ENCODE results near the gene ZNF142. TPM values are rescaled to one million over a fixed set of nuclear protein-coding genes. Genes with fewer than 3 reads are reported as not detected.

The ZNF142 gene
- total and polyA plus RNA-seq, 2 of the 8 experiments (the other 6 are each of a cell fraction or from before 2014, with no cell fraction given): 9.4 to 32.5 TPM

DNA sequence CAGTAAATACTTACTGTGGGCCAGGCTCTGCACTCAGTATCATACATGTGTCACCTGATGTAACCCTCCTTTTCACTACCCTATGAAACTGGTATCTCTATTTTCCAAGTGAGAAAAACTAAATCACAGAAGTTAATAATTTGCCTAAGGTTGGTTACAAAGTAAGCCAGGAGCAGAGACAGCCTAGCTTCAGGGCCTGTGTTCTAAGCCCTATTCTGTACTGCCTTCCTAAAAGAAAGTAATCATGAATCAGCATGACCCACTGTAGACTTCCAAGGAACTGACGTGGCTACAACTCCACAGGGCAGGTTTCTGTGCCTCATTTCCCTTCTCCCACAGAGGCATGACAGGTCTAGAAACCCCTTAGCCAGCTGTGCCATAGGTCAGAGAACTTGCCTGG is 14.3 kb downstream of the ZNF142 start:
- Histone ChIP-seq H2BK120ac (replicated peaks; ENCODE audit: low read depth, low read length) (no peak overlapping the region), H3K27ac (ENCODE audit: low read depth, low read length) (no peak overlapping the region), H3K4me3 (ENCODE audit: extremely low read depth in 1 of 4, insufficient read depth in 2 of 4, low read depth in 3 of 4, low read length in 4 of 4) (no peak overlapping the region), H3K14ac (ENCODE audit: insufficient read length) (no peak overlapping the region), H4K8ac (ENCODE audit: extremely low read depth, insufficient read depth, low read length) (no peak overlapping the region), H3K79me1 (ENCODE audit: low read depth, low read length) (no peaks in the 10 kb centered on the region), H3K18ac (ENCODE audit: extremely low read depth, low read length) (no peak overlapping the region), H2AK5ac (ENCODE audit: low read depth, low read length) (no peak overlapping the region), H2BK20ac (ENCODE audit: low read length) (no peak overlapping the region), H3K79me2 (ENCODE audit: control insufficient read depth in 1 of 2, insufficient read depth in 2 of 2, low read length in 2 of 2) (no peaks in the 10 kb centered on the region; a peak in 1 of 4 replicates), H2BK15ac (ENCODE audit: low read length) (no peak overlapping the region), H3K9me3 (ENCODE audit: insufficient read depth in 2 of 2, low read depth in 1 of 2, low read length in 1 of 2) (no peaks in the 10 kb centered on the region), H3K27me3 (replicated peaks in 1 of 4; ENCODE audit: control insufficient read depth in 3 of 4, extremely low read depth in 1 of 4, insufficient read depth in 3 of 4, low read length in 3 of 4) (no peaks in the 10 kb centered on the region), H4K20me1 (replicated peaks in 1 of 2; ENCODE audit: control insufficient read depth in 1 of 2, insufficient read depth in 2 of 2, low read length in 2 of 2) (peaks cover 2 to 13% of the 10 kb centered on the region in 2 experiments), H3K4me1 (replicated peaks in 1 of 4; ENCODE audit: control insufficient read depth in 3 of 4, insufficient read depth in 4 of 4, low read length in 3 of 4) (no peaks in the 10 kb centered on the region), H3K23me2 (ENCODE audit: low read depth, low read length) (no peaks in the 10 kb centered on the region), H3K4ac (replicated peaks; ENCODE audit: insufficient read length, low read depth, low read length) (no peak overlapping the region), H3K36me3 (ENCODE audit: control insufficient read depth in 2 of 4, insufficient read depth in 4 of 4, low read length in 3 of 4) (peaks cover 42 to 82% (median 71%) of the 10 kb centered on the region in 4 experiments), H4K5ac (ENCODE audit: insufficient read length, low read depth, low read length) (no peak overlapping the region), H2AFZ (ENCODE audit: low read length) (no peak overlapping the region), H3K56ac (replicated peaks; ENCODE audit: insufficient read length, low read depth, low read length) (no peak overlapping the region), H2BK12ac (ENCODE audit: low read depth, low read length) (no peak overlapping the region), H3K23ac (ENCODE audit: insufficient read length) (no peak overlapping the region), H4K91ac (replicated peaks; ENCODE audit: insufficient read length, low read length) (no peak overlapping the region), H2BK5ac (ENCODE audit: low read depth, low read length) (no peak overlapping the region), H3K4me2 (ENCODE audit: insufficient read depth in 1 of 2, low read depth in 2 of 2, low read length in 2 of 2) (no peak overlapping the region), H3K9ac (replicated peaks in 1 of 4; ENCODE audit: extremely low read depth in 1 of 4, low read depth in 3 of 4, low read length in 3 of 4) (no peak overlapping the region)
- FAIRE-seq (no peak), DNase-seq (ENCODE audit: low read depth in 1 of 2, low spot score in 2 of 2) (no peak)
- POLR2A ChIA-PET (ENCODE audit: partially characterized antibody): interaction anchor here (0.6 to 3.5 kb wide), 4 partner anchors 9 to 67 kb away, joined by 4 to 13 read pairs (median 8); partner anchors contain the start of genes BCS1L and ZNF142
- CTCF ChIA-PET (ENCODE audit: partially characterized antibody): interaction anchor here (1.3 to 6.0 kb wide), 5 partner anchors 14 to 68 kb away, joined by 4 to 48 read pairs (median 5); partner anchors contain the start of genes BCS1L and ZNF142
- WGBS, 2 experiments (ENCODE audit: extremely low coverage in 1 of 2, insufficient coverage in 1 of 2, insufficient read length in 1 of 2, insufficient replicate concordance in 2 of 2, low coverage in 1 of 2, low lambda C conversion rate in 2 of 2, missing lambda C conversion rate in 1 of 2): 100% methylated on average over 1 of the region's 1 CpG; no CpG with 5 or more reads in 1 of the 2 experiments
- TF ChIP-seq, protein P1, sequence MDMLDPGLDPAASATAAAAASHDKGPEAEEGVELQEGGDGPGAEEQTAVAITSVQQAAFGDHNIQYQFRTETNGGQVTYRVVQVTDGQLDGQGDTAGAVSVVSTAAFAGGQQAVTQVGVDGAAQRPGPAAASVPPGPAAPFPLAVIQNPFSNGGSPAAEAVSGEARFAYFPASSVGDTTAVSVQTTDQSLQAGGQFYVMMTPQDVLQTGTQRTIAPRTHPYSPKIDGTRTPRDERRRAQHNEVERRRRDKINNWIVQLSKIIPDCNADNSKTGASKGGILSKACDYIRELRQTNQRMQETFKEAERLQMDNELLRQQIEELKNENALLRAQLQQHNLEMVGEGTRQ (IDR thresholded peaks at IDR 0.05; ENCODE audit: low read length): no peak
- TF ChIP-seq NRF1 (IDR thresholded peaks at IDR 0.05; ENCODE audit: low read depth, low read length): no peak
- no peak for TF ChIP-seq KDM4A (IDR thresholded peaks at IDR 0.05; ENCODE audit: low read depth, low read length, severe bottlenecking)
- TF ChIP-seq EZH2 (IDR thresholded peaks at IDR 0.05; ENCODE audit: low read depth, low read length, severe bottlenecking): no peak
- no peak for TF ChIP-seq TBP (IDR thresholded peaks at IDR 0.05; ENCODE audit: low read depth, low read length)
- TF ChIP-seq GABPA (IDR thresholded peaks at IDR 0.05; ENCODE audit: borderline replicate concordance, insufficient read depth, low read length): no peak
- TF ChIP-seq, protein P2, sequence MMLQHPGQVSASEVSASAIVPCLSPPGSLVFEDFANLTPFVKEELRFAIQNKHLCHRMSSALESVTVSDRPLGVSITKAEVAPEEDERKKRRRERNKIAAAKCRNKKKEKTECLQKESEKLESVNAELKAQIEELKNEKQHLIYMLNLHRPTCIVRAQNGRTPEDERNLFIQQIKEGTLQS (IDR thresholded peaks at IDR 0.05; ENCODE audit: insufficient read depth, low read depth, low read length): no peak

Measured in H1 (cell line).